Myocyte (in vitro differentiated cells): ENCODE data around the gene TTC23. TPM values are rescaled to one million over a fixed set of nuclear protein-coding genes. Genes with fewer than 3 reads are reported as not detected.
"Not testable (repeated sequence)": the region's sequence is repeated elsewhere in the genome, so short reads cannot be mapped to it uniquely, and the experiment has no call there.

Experiments
- DNase-seq: peaks from one replicate; pipeline ENCODE4 v3.0.0-alpha.2; 2012; ENCODE audit warnings: low read depth
- total RNA-seq: library from RNA; depleted of rRNA; stranded (reverse); fragments of >200 nt; gene quantifications from 2 replicates; pipeline ENCODE4 v1.2.3, GENCODE V29; 2014

TTC23 gene
- total RNA-seq, 1 donor from 2014 or later: 27.4 TPM

DNA sequence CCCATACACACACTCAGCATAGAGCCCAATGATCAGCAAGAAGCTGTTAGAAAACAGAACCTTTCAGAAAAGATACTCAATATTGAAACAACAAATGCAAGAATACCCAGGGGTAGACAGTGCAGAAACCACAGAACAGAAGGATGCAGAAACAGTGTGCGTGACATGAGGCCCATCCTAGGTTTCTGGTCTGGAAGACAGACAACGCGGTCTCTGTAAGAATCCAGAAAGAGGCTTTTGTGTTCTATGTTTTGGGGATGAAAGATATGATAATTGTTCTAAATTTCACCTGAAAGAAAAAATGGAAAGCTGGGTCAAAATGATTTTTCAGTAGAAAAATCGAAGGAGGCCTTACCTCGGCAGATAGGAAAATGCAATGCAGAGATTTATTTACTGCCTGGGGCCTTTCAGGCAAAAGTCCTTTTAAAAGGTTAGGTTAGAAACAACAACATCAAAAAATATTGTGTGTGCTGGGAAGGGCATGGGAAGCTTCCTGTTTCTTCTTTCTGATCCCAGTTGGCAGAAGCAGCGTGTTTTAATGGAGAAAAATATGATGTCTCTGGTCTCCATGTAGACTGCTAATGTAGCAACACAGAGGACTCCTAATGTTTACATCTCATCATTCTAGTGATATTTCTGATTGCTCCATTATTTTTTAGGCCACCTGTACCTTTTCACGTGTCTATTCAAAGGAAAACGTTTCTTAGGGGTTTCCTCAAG is 127.5 kb downstream of the TTC23 start:
- DNase-seq: no peak

DNA sequence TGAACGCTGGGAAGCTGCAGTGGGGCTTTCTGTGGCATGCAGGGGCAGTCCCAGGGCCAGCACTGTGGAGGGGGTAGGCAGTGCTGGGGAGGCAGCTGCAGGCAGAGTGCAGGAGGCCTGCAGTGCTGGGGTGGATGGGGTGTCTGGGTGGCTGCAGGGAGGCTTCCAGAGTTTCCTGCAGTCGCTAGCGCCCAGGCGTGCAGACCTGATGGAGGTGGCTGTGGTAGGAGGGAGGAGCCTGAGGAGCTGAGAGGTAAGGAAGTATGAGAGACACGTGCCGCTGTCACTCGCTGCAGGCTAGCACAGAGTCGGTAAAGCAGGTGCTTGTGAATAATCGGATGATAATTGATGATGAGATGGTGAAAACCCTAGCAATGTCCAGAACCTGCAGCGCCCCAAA is 128.2 kb downstream of the TTC23 start:
- no peak for DNase-seq

DNA sequence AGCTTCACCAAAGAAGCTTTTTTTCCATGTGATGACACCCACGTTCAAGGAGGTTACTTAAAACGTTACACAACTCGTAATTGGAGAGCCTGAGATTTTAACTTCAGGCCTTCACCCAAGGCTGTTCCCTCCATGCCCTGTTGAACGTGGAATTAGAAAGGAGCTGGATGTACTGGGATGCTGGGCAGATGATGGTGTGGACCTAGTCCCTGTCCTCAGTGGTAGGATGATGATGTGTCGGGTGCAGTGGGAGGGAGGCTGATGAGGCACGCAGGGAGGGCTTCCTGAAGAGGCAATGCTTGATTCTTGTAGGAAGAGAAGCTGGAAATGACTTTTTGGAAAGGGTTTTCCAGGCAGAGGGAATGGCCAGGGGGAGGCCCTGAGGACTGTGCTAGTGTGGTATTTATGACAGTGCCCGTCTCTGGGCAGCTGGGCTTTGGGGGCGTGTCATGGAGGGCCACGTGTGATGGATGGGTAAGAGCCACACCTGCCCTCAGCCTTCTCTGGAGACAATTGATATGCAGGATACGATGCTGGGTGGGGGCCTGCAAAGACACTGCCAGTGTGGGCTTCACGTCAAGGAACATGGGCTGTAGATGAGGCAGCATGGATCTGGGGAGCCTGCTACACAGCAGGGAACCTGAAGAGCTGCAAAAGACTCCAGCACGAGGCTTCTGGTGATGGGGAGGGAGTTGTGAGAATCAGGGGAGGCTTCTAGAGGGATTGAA is 129.2 kb downstream of the TTC23 start:
- peak; percentile 41 for DNase-seq

DNA sequence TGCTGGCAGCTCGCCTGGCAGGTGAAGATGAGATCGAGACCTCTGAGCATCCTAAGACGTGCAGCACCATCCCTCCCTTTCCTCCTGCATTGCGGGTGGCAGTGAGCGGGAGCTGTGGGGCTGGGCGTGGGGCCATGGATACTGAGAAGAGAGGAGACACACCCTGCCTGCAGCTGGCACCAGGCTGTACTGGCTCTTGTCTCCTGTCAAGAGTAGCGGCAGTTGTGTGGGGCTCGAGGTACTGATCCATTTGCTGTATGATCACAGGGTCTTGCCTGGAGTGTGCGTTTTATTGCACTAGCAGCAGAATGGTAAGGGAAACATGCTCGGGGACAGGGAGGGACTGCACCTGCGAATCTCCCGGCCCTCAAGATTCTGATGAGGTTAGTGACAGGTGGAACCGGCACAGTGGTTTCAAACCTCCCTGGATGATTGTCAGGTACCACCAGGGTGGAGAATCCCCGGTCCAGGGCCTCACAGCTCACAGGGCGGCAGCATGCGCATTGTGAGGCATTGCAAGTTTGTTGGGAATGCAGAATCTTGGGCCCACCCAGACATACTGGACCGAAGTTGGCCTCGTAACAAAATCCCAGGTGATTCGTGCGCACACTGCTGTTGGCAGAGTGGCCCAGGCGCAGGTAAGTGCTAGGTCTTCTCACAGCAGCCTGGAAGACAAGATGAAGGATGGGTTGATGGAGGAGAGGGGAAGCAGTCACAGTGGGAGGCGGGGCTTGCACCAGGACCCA is 130.4 kb downstream of the TTC23 start:
- no peak for DNase-seq

DNA sequence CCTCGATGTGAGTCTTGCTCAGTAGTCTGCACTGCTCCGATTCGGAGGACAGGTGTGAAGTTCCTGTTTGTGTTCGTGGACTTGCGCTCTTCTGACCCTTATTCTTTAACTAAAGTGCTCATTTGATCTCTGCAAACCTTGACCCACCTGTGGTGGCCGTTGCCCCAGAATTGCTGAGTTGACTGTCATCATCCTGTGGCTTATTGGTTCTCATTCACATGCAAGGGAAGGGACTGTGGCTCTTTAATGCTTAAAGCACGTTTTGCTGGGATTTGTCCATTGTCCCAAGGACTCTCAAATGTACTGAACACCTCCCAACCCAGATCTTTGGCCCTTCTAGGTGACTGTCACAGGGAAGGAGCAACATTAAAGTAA is 131.1 kb downstream of the TTC23 start:
- no peak for DNase-seq

DNA sequence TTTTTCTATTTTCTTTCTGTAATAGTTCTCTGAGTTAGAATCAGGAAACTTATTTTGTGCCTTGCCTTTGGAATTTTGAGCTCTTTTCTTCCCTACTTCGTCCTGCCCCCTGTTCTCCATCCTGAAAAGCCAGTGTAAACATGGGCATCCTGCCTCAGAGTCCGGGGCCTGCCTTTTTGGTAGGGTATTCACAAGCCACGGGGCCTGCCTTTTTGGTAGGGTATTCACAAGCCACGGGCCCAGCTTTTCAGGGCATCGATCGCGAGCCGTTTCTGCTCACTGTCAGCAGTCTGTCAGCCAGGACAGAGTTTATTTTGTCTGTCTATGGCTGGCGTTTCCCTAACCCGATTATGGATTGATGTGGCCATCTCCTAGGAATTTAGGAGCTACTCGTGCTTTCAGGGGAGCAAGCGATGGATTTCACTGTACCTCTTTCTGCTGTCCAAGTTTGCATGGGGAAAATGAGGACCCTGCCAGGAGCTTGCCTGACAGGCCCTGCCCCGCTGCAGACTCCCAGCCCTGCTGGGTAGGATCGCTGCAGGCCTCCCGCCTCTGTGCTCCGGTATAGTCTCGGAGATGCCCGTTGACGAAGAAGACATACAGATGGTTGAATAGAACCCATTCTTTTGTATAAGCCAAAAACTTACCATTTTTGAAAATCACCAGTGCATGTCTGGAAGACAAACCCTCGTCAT is 131.7 kb downstream of the TTC23 start:
- DNase-seq: no peak

- no peak for DNase-seq
Measured at GRCh38 chr15:99117111-99117510, 132.3 kb downstream of the TTC23 start.

- DNase-seq: no peak
Measured at GRCh38 chr15:99115300-99116215, 133.8 kb downstream of the TTC23 start.

DNA sequence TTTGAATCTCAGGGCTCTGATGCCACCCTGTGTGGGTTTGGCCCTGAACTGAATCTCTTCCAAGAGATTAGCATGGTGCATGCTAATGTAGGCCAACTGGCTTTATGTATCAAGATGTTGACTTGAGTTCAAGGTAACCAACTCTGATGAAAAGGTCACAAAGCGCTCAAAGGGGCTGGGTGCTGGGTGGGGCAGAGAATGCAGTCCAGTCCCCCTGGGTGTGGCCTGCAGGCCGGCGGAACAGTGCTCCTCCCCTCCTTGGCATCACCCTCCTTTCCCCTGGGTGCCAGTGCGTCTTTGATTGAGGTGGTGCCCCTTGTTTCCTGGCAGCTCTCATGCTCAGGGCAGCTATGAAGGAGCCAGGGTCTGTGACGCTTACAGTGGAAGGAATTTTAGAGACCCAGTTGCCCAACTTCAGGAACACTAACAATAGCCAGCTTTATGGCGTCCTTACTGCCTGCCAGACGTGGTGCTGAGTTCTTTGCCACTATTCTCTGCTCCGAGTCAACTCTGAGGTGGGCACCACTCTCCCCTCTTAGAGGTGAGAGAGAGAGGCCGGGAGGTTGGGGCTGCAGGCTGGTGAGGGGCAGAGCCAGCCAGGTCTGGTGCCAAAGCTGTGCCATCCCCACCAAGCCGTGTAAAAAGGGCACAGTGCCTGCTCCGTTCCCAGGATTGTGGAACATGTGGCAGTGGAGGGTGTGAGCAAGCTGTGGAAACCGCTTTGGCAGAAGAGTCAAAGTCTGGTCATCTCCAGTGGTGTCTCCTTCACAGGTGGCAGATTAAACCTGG is 134.7 kb downstream of the TTC23 start:
- DNase-seq: no peak

- no peak for DNase-seq
Measured at GRCh38 chr15:99113547-99114271, 135.7 kb downstream of the TTC23 start.

GRCh38 chr15:99111641-99112040 is 137.7 kb downstream of the TTC23 start:
- DNase-seq: not testable (repeated sequence)

GRCh38 chr15:99110581-99111320 is 138.6 kb downstream of the TTC23 start:
- no peak for DNase-seq

DNA sequence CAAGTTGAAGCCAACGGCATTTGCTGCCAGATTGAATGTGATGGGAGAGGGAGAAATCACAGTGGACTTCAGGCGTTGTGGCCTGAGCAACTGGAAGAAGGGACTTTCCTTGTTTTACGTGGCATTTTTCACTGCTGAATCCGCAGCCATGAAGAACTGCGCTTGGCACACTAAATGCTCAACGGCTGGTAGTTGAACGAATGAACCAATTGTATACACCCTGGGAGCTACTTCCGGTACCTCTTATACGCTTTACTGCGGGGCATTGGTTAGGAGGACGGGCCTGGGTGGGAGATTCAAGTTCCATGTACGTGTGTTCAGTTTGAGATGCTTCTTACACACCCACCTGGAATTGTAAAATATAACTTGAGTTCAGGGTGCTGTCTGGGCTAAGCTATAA is 139.3 kb downstream of the TTC23 start:
- no peak for DNase-seq

DNA sequence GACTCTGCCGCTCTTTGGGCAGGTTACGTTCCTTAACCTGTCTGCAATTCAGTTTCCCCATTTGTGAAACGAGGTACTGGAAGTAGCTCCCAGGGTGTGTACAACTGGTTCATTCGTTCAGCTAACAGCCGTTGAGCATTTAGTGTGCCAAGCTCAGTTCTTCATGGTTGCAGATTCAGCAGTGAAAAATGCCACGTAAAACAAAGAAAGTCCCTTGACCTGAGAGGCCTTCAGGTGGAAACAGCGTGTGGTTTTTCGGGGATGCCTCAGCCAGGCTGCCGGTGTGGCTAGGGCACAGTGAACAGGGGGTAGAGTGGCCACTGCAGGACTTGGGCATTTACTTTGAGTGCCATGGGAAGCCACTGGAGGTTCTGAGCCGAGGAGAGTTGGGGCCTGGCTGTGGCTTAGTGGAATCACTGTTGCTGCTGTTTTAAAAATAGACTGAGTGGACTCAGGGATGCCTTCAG is 139.8 kb downstream of the TTC23 start:
- peak; percentile 63 for DNase-seq

- DNase-seq: no peak
Measured at GRCh38 chr15:99108993-99109392, 140.4 kb downstream of the TTC23 start.

DNA sequence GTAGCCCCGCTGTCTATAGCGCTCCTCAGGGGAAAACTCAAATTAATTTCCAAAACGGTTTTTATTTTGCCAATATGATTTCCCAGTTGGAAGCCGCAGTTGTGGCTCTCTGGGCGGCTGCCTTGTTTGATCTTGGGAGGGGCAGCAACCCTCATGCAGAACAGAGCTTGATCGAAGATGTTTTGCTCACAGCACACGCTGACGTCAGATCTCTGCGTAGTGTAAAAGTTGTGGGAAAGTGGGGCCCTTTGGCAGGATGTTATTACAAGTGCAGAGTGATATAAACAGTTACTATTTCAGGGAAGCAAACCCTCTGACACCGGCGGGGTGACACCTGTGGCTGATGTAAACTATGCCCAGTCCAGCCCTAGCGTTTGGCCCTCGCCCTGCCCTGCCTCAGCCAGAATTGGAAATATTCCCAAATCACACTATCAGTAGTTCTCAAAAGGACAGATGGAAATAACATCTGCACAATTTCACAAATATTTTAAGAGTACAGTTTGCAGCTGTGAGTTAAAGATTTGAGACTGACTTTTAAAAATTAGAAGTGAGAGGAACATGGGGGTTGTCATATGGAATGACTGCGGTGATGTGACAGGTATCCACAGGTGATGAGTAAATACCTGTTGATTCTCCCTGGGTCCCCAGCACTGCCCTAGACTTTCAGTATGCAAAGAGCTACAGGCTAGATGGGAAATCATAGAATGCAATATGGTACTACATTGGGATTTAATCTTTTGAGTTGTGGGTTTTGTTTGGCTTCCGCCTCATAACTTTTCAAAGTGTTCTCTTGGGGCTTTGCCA is 142.8 kb downstream of the TTC23 start:
- DNase-seq: no peak
